Measurements from ENCODE around the gene XYLT2.

DNA sequence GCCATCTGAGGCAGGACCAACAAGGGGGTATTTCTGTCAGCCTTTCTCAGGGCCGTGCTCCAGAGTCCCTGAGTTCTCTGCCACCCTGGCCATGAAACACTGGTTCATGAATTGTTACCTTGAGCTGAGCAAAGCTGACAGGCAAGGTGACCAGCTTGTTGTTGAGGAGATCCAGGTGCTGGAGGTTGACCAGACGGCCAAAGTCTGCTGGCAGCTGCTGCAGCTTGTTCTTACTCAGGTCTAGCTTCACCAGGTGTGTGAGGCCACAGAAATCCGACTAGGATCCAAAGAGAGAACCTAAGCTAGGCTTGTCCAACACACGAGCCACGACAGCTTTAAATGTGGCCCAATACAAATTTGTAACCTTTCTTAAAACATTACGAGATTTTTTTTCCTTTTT, 46.7 kb downstream of the XYLT2 start:
- TF ChIP-seq POLR2AphosphoS5 (IDR thresholded peaks at IDR 0.05; ENCODE audit: low read depth, low read length) (no peak), CTCF (IDR thresholded peaks at IDR 0.05; ENCODE audit: control extremely low read depth in 1 of 3, insufficient read depth in 1 of 3, low read depth in 1 of 3, low read length in 3 of 3) (no peak), EZH2 (IDR thresholded peaks at IDR 0.05; ENCODE audit: low read depth, low read length, severe bottlenecking) (no peak), GABPA (IDR thresholded peaks at IDR 0.05; ENCODE audit: borderline replicate concordance, insufficient read depth, low read length) (no peak), ATF2 (IDR thresholded peaks at IDR 0.05; ENCODE audit: low read length) (no peak), SP1 (IDR thresholded peaks at IDR 0.05; ENCODE audit: low read depth, low read length) (no peak), POLR2A (IDR thresholded peaks at IDR 0.05; ENCODE audit: control extremely low read depth in 1 of 2, low read depth in 2 of 2, low read length in 2 of 2) (no peak), JUND (IDR thresholded peaks at IDR 0.05; ENCODE audit: low read length) (no peak), EP300 (IDR thresholded peaks at IDR 0.05; ENCODE audit: borderline replicate concordance in 1 of 2, low read depth in 2 of 2, low read length in 2 of 2) (no peak), YY1 (IDR thresholded peaks at IDR 0.05; ENCODE audit: low read depth, low read length) (no peak), HDAC6 (IDR thresholded peaks at IDR 0.05; ENCODE audit: low read depth, low read length) (no peak)
